ENCODE measurements around the gene TMEM176B.

Gene TMEM176B

DNA sequence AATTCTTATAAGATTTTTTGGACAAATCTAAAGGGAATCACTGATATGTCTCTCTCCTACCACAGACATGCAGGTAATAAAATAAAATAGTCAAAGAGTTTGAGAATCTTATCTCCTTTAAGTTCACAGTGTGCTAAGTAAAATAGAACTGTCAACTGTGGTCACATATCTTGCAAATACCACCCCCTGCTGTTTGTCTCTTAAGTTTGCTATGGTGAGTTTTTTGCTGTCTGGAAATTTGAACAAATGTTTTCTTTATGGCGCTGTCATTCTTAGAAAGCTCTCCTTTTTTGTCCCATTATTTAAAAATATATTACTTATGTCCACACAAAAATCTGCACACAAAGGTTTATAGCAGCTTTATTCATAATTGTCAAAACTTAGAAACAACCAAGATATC is 43.3 kb downstream of the TMEM176B start:
- no peak overlapping the region for H3K27ac ChIP-seq
- TF ChIP-seq, protein P1, sequence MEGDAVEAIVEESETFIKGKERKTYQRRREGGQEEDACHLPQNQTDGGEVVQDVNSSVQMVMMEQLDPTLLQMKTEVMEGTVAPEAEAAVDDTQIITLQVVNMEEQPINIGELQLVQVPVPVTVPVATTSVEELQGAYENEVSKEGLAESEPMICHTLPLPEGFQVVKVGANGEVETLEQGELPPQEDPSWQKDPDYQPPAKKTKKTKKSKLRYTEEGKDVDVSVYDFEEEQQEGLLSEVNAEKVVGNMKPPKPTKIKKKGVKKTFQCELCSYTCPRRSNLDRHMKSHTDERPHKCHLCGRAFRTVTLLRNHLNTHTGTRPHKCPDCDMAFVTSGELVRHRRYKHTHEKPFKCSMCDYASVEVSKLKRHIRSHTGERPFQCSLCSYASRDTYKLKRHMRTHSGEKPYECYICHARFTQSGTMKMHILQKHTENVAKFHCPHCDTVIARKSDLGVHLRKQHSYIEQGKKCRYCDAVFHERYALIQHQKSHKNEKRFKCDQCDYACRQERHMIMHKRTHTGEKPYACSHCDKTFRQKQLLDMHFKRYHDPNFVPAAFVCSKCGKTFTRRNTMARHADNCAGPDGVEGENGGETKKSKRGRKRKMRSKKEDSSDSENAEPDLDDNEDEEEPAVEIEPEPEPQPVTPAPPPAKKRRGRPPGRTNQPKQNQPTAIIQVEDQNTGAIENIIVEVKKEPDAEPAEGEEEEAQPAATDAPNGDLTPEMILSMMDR (conservative IDR thresholded peaks at IDR 0.05) = peak; percentile 72
- TF ChIP-seq ZFX (IDR thresholded peaks at IDR 0.05) = no peak

DNA sequence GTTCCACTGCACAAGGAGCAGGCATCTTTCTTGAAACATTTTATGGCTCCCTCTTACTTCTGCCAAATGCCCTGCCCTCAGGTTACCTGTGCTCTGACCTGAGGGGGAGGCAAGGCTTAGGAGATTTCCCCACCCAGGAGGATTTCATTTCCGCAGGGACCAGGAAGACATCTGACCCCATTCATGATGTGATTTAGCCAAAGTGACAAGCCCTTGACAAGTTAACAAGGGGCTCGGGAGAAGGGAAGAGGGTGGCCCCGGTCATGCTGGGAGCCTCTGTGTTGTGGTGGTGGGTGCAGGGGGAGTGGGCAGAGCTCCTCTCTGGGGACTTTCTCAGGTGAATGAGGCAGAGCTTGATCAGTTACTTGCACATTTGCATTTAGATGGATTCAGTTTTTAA is 44.0 kb downstream of the TMEM176B start:
- TF ChIP-seq ZFX (IDR thresholded peaks at IDR 0.05) = no peak
- TF ChIP-seq, protein P1 (conservative IDR thresholded peaks at IDR 0.05) = no peak
- H3K27ac ChIP-seq = no peak overlapping the region

DNA sequence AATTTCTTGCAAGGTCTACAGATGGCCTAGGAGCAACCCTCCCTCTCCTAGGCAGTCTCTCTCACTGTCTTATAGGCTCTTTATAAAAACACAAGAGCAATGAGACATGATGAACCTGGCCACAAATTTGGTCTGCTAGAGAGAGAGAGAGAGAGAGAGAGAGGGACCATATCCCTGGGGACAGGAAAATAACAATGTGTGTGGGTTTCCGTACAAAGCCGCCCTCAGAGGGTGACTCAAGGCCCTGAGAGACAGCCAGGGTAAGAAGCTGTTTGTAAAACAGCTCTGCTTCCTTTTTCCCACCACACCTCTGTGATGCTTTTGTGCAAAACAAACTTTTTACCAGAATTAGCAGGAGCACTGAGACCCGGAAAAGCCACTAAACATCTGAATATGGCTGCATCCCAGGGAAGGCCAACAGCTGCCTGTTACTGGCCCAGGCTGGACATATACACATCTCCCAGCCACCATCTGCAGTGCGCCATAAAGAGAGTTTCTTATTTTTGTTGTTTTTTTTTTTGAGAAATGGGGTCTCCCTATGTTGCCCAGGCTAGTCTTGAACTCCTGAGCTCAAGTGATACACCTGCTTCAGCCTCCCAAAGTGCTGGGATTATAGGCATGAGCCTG is 44.6 kb downstream of the TMEM176B start:
- TF ChIP-seq, protein P1 (conservative IDR thresholded peaks at IDR 0.05) = no peak
- no peak for TF ChIP-seq ZFX (IDR thresholded peaks at IDR 0.05)
- no peak overlapping the region for H3K27ac ChIP-seq

DNA sequence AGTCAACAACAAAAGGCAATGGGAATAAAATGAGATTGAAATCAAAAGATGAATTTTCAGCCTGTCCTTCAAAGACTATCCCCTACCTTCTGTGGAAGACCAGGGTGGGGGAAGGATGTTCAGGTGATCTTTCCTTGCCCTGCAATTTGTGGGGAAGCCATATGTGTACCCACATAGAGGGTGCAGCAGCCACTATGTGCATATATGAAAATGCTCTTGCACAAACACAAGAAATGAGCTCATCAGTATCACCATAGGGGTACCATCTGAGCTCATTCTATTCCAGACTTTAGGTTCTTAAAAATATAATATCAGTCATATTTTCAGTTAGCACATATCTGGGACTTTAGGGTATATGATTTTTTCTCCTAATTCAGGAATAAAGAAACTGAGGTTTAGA is 45.2 kb downstream of the TMEM176B start:
- no peak overlapping the region for H3K27ac ChIP-seq
- TF ChIP-seq, protein P1 (conservative IDR thresholded peaks at IDR 0.05) = no peak
- TF ChIP-seq ZFX (IDR thresholded peaks at IDR 0.05) = no peak

DNA sequence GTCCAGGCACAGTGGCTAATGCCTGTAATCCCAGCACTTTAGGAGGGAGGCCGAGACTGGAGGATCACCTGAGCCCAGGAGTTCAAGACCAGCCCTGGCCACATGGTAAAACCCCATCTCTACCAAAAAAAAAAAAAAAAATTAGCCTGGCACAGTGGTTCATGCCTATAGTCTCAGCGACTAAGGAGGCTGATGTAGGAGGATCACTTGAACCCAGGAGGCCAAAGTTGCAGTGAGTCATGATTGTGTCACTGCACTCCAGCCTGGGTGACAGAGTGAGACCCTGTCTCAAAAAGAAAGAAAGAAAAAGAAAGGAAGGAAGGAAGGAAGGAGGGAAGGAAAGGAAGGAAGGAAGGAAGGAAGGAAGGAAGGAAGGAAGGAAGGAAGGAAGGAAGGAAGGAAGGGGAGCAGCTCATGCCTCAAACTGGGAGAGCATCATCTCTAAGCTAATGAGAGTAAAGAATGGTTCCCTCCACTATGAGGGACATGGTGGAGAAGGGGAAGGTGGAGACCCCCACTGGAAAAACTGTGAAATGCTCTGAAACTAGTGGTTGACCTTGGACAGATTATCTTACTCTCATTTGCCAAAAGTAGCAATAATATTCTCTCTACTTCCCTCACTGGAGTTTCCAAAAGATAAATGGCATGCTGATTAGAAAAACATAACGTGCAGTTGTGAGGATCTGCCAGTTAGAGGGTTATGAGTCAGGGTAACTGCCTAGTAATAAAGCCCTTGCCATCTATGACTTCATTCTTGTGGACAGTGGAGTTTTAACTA is 46.1 kb downstream of the TMEM176B start:
- TF ChIP-seq, protein P1 (conservative IDR thresholded peaks at IDR 0.05) = peak; percentile 27
- TF ChIP-seq ZFX (IDR thresholded peaks at IDR 0.05) = no peak
- H3K27ac ChIP-seq = no peak overlapping the region

DNA sequence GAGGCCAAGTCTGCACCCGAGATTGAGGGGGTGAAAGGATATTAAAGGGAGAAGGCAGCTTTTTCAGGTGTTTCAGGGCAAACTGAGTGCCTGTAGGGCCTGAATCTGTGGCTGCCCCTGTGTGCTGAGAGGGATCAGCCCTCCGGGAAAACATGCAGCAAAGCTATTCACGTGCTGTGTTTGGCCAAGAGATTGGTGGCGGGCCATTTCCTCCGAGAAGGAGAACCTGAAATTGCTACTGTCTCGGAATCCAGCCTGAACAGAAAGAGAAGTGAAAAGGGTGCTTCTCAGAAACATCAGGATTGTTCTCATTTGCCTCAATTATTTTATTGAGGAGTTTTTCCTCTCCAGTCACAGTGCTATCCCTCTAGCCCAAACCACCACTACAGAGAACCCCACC is 46.9 kb downstream of the TMEM176B start:
- H3K27ac ChIP-seq = no peak overlapping the region
- TF ChIP-seq ZFX (IDR thresholded peaks at IDR 0.05) = no peak
- TF ChIP-seq, protein P1 (conservative IDR thresholded peaks at IDR 0.05) = no peak

DNA sequence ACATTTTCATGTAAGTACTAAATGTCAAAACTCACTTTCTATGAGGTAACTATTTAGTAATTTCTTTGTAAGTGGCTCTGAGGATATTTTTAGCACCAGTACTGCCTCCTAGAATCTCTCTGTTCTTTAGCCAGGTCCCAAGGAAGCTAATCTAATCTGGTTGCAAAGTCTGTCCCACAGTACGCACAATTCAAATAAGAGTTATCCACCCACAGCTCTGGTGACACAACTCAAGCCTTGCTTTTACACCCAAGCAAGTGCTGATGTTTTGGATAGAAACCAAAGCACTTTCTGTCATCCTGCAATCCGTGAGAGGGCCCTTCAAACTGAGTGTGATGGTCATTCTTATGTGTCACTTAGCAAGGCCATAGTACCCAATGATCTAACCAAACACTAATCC is 48.5 kb downstream of the TMEM176B start:
- TF ChIP-seq, protein P1 (conservative IDR thresholded peaks at IDR 0.05) = no peak
- TF ChIP-seq ZFX (IDR thresholded peaks at IDR 0.05) = no peak
- H3K27ac ChIP-seq = no peak overlapping the region

Measured in C4-2B (cell line).